GM12892 (cell line): Measurements from ENCODE around the gene ATF6.

Experiments
- DNase-seq: peaks from one replicate; pipeline ENCODE4 v3.0.0; 2011; ENCODE audit not compliant: insufficient read length
- FAIRE-seq: peaks from 2 replicates; lab custom pipeline; 2011; peaks lifted over from hg19 to GRCh38; lab: Jason Lieb, UNC
- POLR2A ChIP-seq: IDR thresholded peaks from 2 replicates; pipeline ENCODE4 v1.6.1; 2011; ENCODE audit warnings: low read depth, low read length, control low read depth
- POLR2AphosphoS5 ChIP-seq: IDR thresholded peaks from 2 replicates; pipeline ENCODE4 v1.6.1; 2011; ENCODE audit warnings: low read depth, low read length, control low read depth
- TAF1 ChIP-seq: IDR thresholded peaks from 2 replicates; pipeline ENCODE4 v1.6.1; 2011; ENCODE audit warnings: low read depth, mild to moderate bottlenecking, control low read depth, low read length, borderline replicate concordance

Gene ATF6

GRCh38 chr1:161725908-161726472, 40.1 kb upstream of the ATF6 start:
- DNase-seq (no peak), FAIRE-seq (no peak)
- peak; percentile 34; the same call in 1 of the 2 replicates for TF ChIP-seq POLR2AphosphoS5
- no peak for TF ChIP-seq POLR2A
- no peak for TF ChIP-seq TAF1

DNA sequence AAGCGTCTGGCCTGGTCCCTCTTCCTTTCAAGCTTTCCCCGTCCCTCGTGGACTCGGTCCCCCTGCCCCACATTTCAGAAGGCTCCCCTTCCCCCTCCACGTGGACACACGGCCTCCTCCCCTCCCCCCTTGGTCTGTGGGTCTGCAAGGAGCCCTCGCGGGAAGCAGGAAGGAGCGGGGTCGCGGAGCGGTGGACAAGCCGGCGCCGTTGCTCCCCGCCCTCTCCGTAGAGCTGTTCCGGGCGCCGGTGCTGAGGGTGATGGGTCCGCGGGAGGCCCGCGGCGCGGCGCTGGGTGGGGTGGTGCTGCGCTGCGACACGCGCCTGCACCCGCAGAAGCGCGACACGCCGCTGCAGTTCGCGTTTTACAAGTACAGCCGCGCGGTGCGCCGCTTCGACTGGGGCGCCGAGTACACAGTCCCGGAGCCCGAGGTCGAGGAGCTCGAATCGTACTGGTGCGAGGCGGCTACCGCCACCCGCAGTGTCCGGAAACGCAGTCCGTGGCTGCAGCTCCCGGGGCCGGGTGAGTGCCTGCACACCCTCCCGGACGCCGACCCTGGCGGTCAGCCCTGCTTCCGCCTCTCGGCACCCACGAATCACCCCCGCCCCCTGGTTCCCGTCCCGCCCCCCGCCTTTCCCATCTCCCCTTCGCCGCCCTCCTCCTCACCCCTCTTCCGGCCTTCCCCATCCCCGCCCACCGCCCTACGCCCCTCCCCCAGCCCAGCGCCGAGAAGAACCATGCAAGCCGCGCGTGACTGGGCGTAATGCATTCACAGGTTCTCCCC, 39.5 kb upstream of the ATF6 start:
- FAIRE-seq (peak; percentile 82), DNase-seq (peak; percentile 70)

DNA sequence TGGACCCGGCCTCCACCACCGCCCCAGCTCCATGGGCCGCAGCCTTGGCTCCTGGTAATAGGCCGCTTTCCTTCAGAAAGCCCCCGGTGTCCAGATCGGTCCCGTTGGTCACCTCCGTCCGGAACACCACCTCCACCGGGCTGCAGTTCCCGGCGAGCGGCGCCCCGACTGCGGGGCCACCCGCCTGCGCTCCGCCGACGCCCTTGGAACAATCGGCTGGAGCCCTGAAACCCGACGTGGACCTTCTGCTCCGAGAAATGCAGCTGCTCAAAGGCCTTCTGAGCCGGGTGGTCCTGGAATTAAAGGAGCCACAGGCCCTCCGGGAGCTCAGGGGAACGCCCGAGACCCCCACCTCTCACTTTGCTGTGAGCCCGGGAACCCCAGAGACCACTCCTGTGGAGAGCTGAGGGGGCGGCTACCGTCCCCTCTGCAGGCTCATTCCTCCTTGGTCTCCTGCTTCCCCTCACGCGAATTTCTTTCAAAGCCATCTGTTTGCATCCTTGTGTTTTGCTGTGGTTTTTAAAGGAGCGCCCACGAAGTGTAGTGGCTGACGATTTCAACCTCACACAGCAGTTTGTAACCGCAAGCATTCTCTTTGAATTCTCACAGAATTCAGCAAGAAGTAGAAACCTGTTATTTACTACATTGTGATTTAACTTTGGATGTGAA, 38.7 kb upstream of the ATF6 start:
- DNase-seq = no peak
- no peak for FAIRE-seq
- TF ChIP-seq POLR2A (0 out of 2 replicates have a peak, but pooled peaks have one; percentile 19), POLR2AphosphoS5 (no peak)

More for the DNA sequence above, 39.5 kb upstream of the ATF6 start:
- peak; percentile 52; the same call in 1 of the 2 replicates for TF ChIP-seq TAF1
- TF ChIP-seq POLR2AphosphoS5 = peak; percentile 86
- peak; percentile 95 for TF ChIP-seq POLR2A

GRCh38 chr1:161728376-161729226, 37.5 kb upstream of the ATF6 start:
- TF ChIP-seq POLR2AphosphoS5 = no peak
- no peak for TF ChIP-seq POLR2A
- TF ChIP-seq TAF1 = no peak
- DNase-seq (no peak), FAIRE-seq (no peak)

- TF ChIP-seq TAF1 (no peak), POLR2A (no peak), POLR2AphosphoS5 (no peak)
- DNase-seq = no peak
- FAIRE-seq = no peak
Observed at GRCh38 chr1:161730050-161730564, 36.0 kb upstream of the ATF6 start.

GRCh38 chr1:161731241-161731640, 34.9 kb upstream of the ATF6 start:
- FAIRE-seq (no peak), DNase-seq (no peak)
- no peak for TF ChIP-seq POLR2A
- no peak for TF ChIP-seq TAF1
- no peak for TF ChIP-seq POLR2AphosphoS5

DNA sequence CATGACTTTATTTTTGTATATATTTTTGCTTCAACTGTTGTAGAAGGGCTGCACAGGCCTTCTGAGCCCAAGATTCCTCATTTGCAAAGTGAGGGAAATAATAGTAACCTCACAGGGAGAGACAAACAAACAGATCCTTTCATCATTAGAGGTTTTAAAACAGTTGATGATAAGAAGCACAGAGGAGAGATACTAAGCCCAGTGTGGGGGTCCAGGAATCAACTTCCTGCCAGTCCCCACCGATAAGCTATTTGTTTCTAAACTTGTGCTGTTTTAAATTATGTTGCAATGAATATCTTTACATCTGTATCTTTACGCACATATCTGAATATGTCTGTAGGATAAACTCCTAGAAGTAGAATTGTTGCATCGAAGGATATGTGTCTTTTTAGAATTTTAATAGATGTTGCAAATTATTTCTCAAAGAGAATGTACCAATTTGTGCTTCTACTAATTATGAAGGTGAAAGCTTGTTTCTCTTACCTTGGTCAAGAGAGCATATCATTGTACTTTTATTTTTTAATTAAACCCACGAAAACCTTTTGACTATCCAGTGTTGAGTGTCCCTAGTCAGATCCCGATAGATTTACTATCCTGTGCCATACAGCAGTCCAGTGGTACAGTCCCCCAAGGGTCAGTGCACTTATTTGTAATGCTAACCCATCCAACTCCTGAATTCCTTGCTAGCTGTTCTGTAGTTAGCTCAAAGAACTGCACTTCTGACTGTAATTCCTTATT, 34.0 kb upstream of the ATF6 start:
- TF ChIP-seq POLR2AphosphoS5 (no peak), POLR2A (no peak), TAF1 (no peak)
- no peak for FAIRE-seq
- no peak for DNase-seq

- FAIRE-seq (no peak), DNase-seq (no peak)
- TF ChIP-seq TAF1 (no peak), POLR2A (no peak), POLR2AphosphoS5 (no peak)
Observed at GRCh38 chr1:161733526-161733925, 32.6 kb upstream of the ATF6 start.

GRCh38 chr1:161735837-161736236, 30.3 kb upstream of the ATF6 start:
- DNase-seq (no peak), FAIRE-seq (peak; percentile 48)
- TF ChIP-seq POLR2AphosphoS5 (no peak), TAF1 (no peak), POLR2A (no peak)

- peak; percentile 73 for FAIRE-seq
- no peak for TF ChIP-seq TAF1
- TF ChIP-seq POLR2A = no peak
- no peak for TF ChIP-seq POLR2AphosphoS5
- no peak for DNase-seq
Observed at GRCh38 chr1:161736335-161736969, 29.7 kb upstream of the ATF6 start.
